ENCODE data around the gene FAM9A.

DNA sequence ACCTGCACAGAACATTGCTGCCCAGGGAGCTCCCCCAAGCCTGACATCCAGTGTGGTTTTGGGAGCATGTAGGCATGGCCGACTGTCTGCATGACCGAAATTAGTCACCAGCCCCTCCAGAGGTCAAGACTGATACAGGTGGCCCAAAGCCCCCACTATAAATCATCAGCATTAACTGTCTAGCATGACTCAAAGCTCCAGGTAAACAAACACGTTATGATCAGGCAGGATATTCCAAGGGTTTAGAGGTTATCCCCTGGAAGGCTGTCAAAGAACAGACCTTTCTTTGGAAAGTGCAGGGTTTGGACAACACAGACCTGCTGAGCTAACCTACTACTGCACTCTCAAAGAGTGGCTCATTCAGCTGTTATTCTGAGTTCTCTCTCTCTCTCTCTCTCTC, 2.1 kb upstream of the FAM9A start:
- TF ChIP-seq CTCF (IDR thresholded peaks at IDR 0.05), result no peak
- no peak for TF ChIP-seq EZH2 (IDR thresholded peaks at IDR 0.05; ENCODE audit: borderline replicate concordance, insufficient read depth, low read depth, low read length, poor library complexity, severe bottlenecking)
